GM12878 (cell line): ENCODE data around the gene IRF4. TPM values are rescaled to one million over a fixed set of nuclear protein-coding genes. Genes with fewer than 3 reads are reported as not detected.

ENCODE experiments used
- ATAC-seq: fragments of 200-7000 bp; cut with Tn5 transposase; 3 replicates; pipeline ENCODE4 v1.9.1; 2020; ENCODE audit warnings: mild to moderate bottlenecking, moderate library complexity
- BruUV-seq: library from RNA; stranded (reverse); fragments of 400-500 nt; replicated peaks from 2 replicates; lab custom pipeline; 2021; lab: Mats Ljungman, UMichigan
- CTCF ChIA-PET: fragments of 300-600 bp; sonication (Branson Sonifier 250); formaldehyde crosslinking; extraction: SDS; loops from one replicate; lab custom pipeline; 2021; ENCODE audit warnings: inconsistent platforms; lab: Yijun Ruan, JAX
- POLR2A ChIA-PET: fragments of 350-600 bp; formaldehyde crosslinking; extraction: SDS; loops from one replicate; lab custom pipeline; 2021; ENCODE audit warnings: inconsistent platforms; lab: Charles Lee
- RAD21 ChIA-PET: fragments of 300-600 bp; sonication (Branson Sonifier 250); formaldehyde crosslinking; loops from one replicate; lab custom pipeline; 2023; ENCODE audit warnings: antibody characterized with exemption; ENCODE audit not compliant: unreplicated experiment; lab: Charles Lee
- SMC1A ChIA-PET: fragments of 300-600 bp; sonication (Branson Sonifier 250); formaldehyde crosslinking; loops from one replicate; lab custom pipeline; 2023; ENCODE audit not compliant: unreplicated experiment, uncharacterized antibody; lab: Charles Lee
- DNase-seq: peaks from one replicate; pipeline ENCODE4 v3.0.0-alpha.2; 2011; ENCODE audit warnings: low read depth, low spot score
- FAIRE-seq: peaks from 3 replicates; lab custom pipeline; 2011; peaks lifted over from hg19 to GRCh38; lab: Jason Lieb, UNC
- H2AFZ ChIP-seq: 2 replicates; pipeline ENCODE4 v1.6.0; 2011; ENCODE audit warnings: low read depth, low read length, control low read depth; ENCODE audit not compliant: control insufficient read depth
- H3K27ac ChIP-seq: 2 replicates; pipeline ENCODE4 v1.5.1; 2011; ENCODE audit warnings: control low read depth; ENCODE audit not compliant: control insufficient read depth, insufficient read depth
- H3K27me3 ChIP-seq, 2 experiments: replicated peaks in 1 of 2; 2 replicates each; pipeline versions ENCODE4 v1.6.0 to v1.6.1; 2011; ENCODE audit warnings: low read length in 1 of 2; ENCODE audit not compliant: control insufficient read depth in 2 of 2, insufficient read depth in 2 of 2
- H3K36me3 ChIP-seq, 2 experiments: 2 replicates each; pipeline ENCODE4 v1.5.1; 2011; ENCODE audit warnings: low read length in 1 of 2; ENCODE audit not compliant: control insufficient read depth in 2 of 2, insufficient read depth in 2 of 2
- H3K4me1 ChIP-seq: 2 replicates; pipeline ENCODE4 v1.6.1; 2011; ENCODE audit warnings: mild to moderate bottlenecking, low read length, moderate library complexity, mixed read lengths; ENCODE audit not compliant: control insufficient read depth, insufficient read depth
- H3K4me2 ChIP-seq: 2 replicates; pipeline ENCODE4 v1.6.0; 2011; ENCODE audit warnings: control low read depth; ENCODE audit not compliant: control insufficient read depth, insufficient read depth
- H3K4me3 ChIP-seq: fragments of 200-600 bp; sonication (generic); 2 replicates; pipeline ENCODE4 v1.5.1; 2016
- H3K79me2 ChIP-seq: 2 replicates; pipeline ENCODE4 v1.6.0; 2011; ENCODE audit warnings: low read length; ENCODE audit not compliant: control insufficient read depth, insufficient read depth
- H3K9ac ChIP-seq: 2 replicates; pipeline ENCODE4 v1.8.0; 2011; ENCODE audit warnings: low read length, control low read depth, mixed read lengths; ENCODE audit not compliant: control insufficient read depth, insufficient read depth
- H3K9me3 ChIP-seq: replicated peaks from 3 replicates; pipeline ENCODE4 v1.5.1; 2011; ENCODE audit warnings: mild to moderate bottlenecking, low read length; ENCODE audit not compliant: control insufficient read depth, insufficient read depth
- H4K20me1 ChIP-seq: 2 replicates; pipeline ENCODE4 v1.6.0; 2011; ENCODE audit not compliant: control insufficient read depth, insufficient read depth
- BCL11A ChIP-seq: IDR thresholded peaks from 2 replicates; pipeline ENCODE4 v1.6.1; 2011; ENCODE audit warnings: low read depth, low read length
- BMI1 ChIP-seq: fragments of 450-650 bp; IDR thresholded peaks from 2 replicates; pipeline ENCODE4 v1.6.1; 2016; ENCODE audit warnings: mild to moderate bottlenecking, moderate library complexity, borderline replicate concordance
- BRCA1 ChIP-seq: IDR thresholded peaks from 2 replicates; pipeline ENCODE4 v1.6.1; 2011; ENCODE audit warnings: low read depth, low read length, improper control_type of control experiment
- DPF2 ChIP-seq: fragments of 450-650 bp; IDR thresholded peaks from 2 replicates; pipeline ENCODE4 v1.6.1; 2017; ENCODE audit warnings: mild to moderate bottlenecking
- EP300 ChIP-seq, 2 experiments: fragments of 150-350 bp in 1 of 2; IDR thresholded peaks; 2 replicates each; pipeline ENCODE4 v1.6.1; 2011 to 2012; ENCODE audit warnings: low read depth in 2 of 2, low read length in 2 of 2, borderline replicate concordance in 1 of 2, improper control_type of control experiment in 1 of 2, inconsistent platforms in 1 of 2; ENCODE audit not compliant: control insufficient read depth in 1 of 2
- EZH2 ChIP-seq: IDR thresholded peaks from 2 replicates; pipeline ENCODE4 v1.6.1; 2012; ENCODE audit warnings: low read depth, mild to moderate bottlenecking, control low read depth, inconsistent platforms, low read length, borderline replicate concordance; ENCODE audit not compliant: control insufficient read depth
- IKZF1 ChIP-seq: fragments of 450-650 bp; conservative IDR thresholded peaks from 2 replicates; pipeline ENCODE4 v1.6.1; 2017; ENCODE audit warnings: antibody characterized with exemption, mild to moderate bottlenecking
- MTA2 ChIP-seq: fragments of 450-650 bp; IDR thresholded peaks from 2 replicates; pipeline ENCODE4 v1.6.1; 2016; ENCODE audit warnings: low read depth, mild to moderate bottlenecking, moderate library complexity
- NFIC ChIP-seq: IDR thresholded peaks from 2 replicates; pipeline ENCODE4 v1.6.1; 2012; ENCODE audit warnings: low read depth, mild to moderate bottlenecking, inconsistent platforms, low read length, moderate library complexity
- NFYB ChIP-seq: IDR thresholded peaks from 2 replicates; pipeline ENCODE4 v1.6.1; 2011; ENCODE audit warnings: low read depth, mild to moderate bottlenecking, low read length, improper control_type of control experiment, moderate library complexity; ENCODE audit not compliant: insufficient read depth
- PAX8 ChIP-seq: fragments of 450-650 bp; IDR thresholded peaks from 2 replicates; pipeline ENCODE4 v1.6.1; 2017; ENCODE audit warnings: mild to moderate bottlenecking, moderate library complexity
- PML ChIP-seq: IDR thresholded peaks from 2 replicates; pipeline ENCODE4 v1.6.1; 2012; ENCODE audit warnings: low read length, inconsistent platforms
- POU2F2 ChIP-seq: IDR thresholded peaks from 3 replicates; pipeline ENCODE4 v1.6.1; 2011; ENCODE audit warnings: low read depth, mild to moderate bottlenecking, low read length, borderline replicate concordance
- RAD51 ChIP-seq: fragments of 450-650 bp; IDR thresholded peaks from 2 replicates; pipeline ENCODE4 v1.6.1; 2016; ENCODE audit warnings: moderate library complexity, mild to moderate bottlenecking, inconsistent platforms
- RBBP5 ChIP-seq: fragments of 200-600 bp; sonication (generic); conservative IDR thresholded peaks from 2 replicates; pipeline ENCODE4 v1.6.1; 2016
- RFX5 ChIP-seq: IDR thresholded peaks from 2 replicates; pipeline ENCODE4 v1.6.1; 2011; ENCODE audit warnings: low read depth, low read length, improper control_type of control experiment
- WRNIP1 ChIP-seq: IDR thresholded peaks from 2 replicates; pipeline ENCODE4 v1.6.1; 2011; ENCODE audit warnings: low read depth, low read length, improper control_type of control experiment, borderline replicate concordance
- WGBS: methylation state at CpG from one replicate; pipeline ENCODE4 v1.1.6; 2016; ENCODE audit warnings: low lambda C conversion rate; ENCODE audit not compliant: insufficient replicate concordance, insufficient coverage; ENCODE audit errors: missing lambda C conversion rate; 5-methylcytosine and 5-hydroxymethylcytosine counted together
- in situ Hi-C: fragments of 300-500 bp; cut with MboI; formaldehyde crosslinking; loops from 9 replicates; pipeline ENCODE4 v1.14.3; 2018; ENCODE audit warnings: mixed read lengths
- intact Hi-C: fragments of 100-400 bp; cut with micrococcal nuclease; formaldehyde crosslinking; loops from one replicate; pipeline ENCODE4 v1.14.2; 2022; ENCODE audit not compliant: unreplicated experiment
- polyA plus RNA-seq, 11 experiments: library from polyadenylated mRNA; depleted of rRNA in 4 of 11; unstranded in 6 of 11; stranded (reverse) in 5 of 11; fragments of >200 nt; fragmentation: Nextera tagmentation in 4 of 11; fragmentation: Illumina TruSeq in 1 of 11; extraction: Ambion mirVana in 4 of 11; extraction: Trizol in 1 of 11; gene quantifications; 1 replicate in 1 of 11; 2 replicates in 10 of 11; pipeline versions ENCODE4 v1.2.1 to v1.2.3, GENCODE V29; 2011 to 2016; ENCODE audit warnings: inconsistent platforms in 2 of 11, missing spikeins in 2 of 11, low read depth in 1 of 11
- total RNA-seq, 4 experiments: library from RNA; depleted of rRNA in 3 of 4; stranded (reverse); fragments of >200 nt in 3 of 4; fragmentation: Illumina TruSeq in 1 of 4; extraction: Trizol in 1 of 4; gene quantifications; 2 replicates each; pipeline versions ENCODE4 v1.2.1 to v1.2.3, GENCODE V29; 2013 to 2021
- TF ChIP-seq, protein P1 (sequence below): fragments of 150-350 bp; IDR thresholded peaks from 2 replicates; pipeline ENCODE4 v1.6.1; 2014; ENCODE audit warnings: mild to moderate bottlenecking, low read depth, low read length
- TF ChIP-seq, protein P2 (sequence below): IDR thresholded peaks from 2 replicates; pipeline ENCODE4 v1.6.1; 2012; ENCODE audit warnings: low read length, inconsistent platforms
- TF ChIP-seq, protein P3 (sequence below): fragments of 450-650 bp; IDR thresholded peaks from 2 replicates; pipeline ENCODE4 v1.6.1; 2018; ENCODE audit warnings: mild to moderate bottlenecking, low read depth, moderate library complexity; ENCODE audit not compliant: partially characterized antibody

The IRF4 gene
- total and polyA plus RNA-seq, 10 of the 15 experiments (the other 5 are each of a cell fraction or from before 2014, with no cell fraction given), result 50.0 to 495 (median 257) TPM

DNA sequence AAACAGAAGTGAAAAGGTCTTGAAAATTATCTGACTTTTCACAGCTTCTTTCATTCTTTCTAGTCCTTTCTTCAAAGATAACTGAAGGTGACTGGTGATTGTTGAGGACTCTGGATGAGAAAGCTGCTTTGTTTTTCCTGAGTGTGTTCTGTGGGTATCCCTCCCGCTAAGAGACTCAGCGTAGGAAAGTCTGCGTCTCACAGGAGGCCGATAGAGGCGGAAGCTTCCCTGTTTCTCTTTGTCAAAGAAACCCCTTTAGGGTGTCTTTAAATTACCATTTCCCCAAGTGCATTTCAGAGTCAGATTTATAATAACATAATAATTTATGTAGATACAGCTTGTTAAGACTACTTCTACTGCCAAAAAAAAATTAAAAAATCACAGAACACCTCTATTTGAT is 31.2 kb upstream of the IRF4 start:
- SMC1A ChIA-PET, result interaction anchor here (0.7 to 9.6 kb wide), 15 partner anchors 9 to 133 kb away, joined by 3 to 230 read pairs (median 4); no protein-coding TSS in a partner anchor
- ATAC-seq, result no peak
- Histone ChIP-seq H3K9ac (no peak overlapping the region), H3K79me2 (no peaks in the 10 kb centered on the region), H3K36me3 (no peaks in the 10 kb centered on the region; a peak in 1 of 4 replicates), H3K27me3 (no peaks in the 10 kb centered on the region), H3K9me3 (no peaks in the 10 kb centered on the region; the same call in 2 of the 3 replicates), H4K20me1 (no peaks in the 10 kb centered on the region), H3K4me2 (no peak overlapping the region), H2AFZ (no peak overlapping the region), H3K4me3 (no peak overlapping the region), H3K4me1 (peaks cover 54% of the 10 kb centered on the region), H3K27ac (no peak overlapping the region; the same call in 1 of the 2 replicates)
- BruUV-seq, result no TSS peak
- intact Hi-C loops (no loop called here), in situ Hi-C loops (no loop called here)
- WGBS, result 81% methylated on average over 5 of the region's 5 CpGs
- CTCF ChIA-PET, result interaction anchor here (0.7 to 4.8 kb wide), 13 partner anchors 9 to 171 kb away, joined by 3 to 34 read pairs (median 4); no protein-coding TSS in a partner anchor
- RAD21 ChIA-PET, result interaction anchor here (0.7 to 8.0 kb wide), 10 partner anchors 10 to 170 kb away, joined by 3 to 73 read pairs (median 8); no protein-coding TSS in a partner anchor
- no peak for DNase-seq
- FAIRE-seq, result no peak
- POLR2A ChIA-PET, result interaction anchor here (0.7 to 2.0 kb wide), 7 partner anchors 8 to 37 kb away, joined by 3 to 10 read pairs (median 3); partner anchors contain the start of gene IRF4
- TF ChIP-seq, protein P1, sequence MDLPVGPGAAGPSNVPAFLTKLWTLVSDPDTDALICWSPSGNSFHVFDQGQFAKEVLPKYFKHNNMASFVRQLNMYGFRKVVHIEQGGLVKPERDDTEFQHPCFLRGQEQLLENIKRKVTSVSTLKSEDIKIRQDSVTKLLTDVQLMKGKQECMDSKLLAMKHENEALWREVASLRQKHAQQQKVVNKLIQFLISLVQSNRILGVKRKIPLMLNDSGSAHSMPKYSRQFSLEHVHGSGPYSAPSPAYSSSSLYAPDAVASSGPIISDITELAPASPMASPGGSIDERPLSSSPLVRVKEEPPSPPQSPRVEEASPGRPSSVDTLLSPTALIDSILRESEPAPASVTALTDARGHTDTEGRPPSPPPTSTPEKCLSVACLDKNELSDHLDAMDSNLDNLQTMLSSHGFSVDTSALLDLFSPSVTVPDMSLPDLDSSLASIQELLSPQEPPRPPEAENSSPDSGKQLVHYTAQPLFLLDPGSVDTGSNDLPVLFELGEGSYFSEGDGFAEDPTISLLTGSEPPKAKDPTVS, result no peak
- TF ChIP-seq RAD51 (no peak), IKZF1 (no peak), WRNIP1 (no peak), MTA2 (no peak), EP300 (IDR thresholded peaks at IDR 0.05; ENCODE audit: borderline replicate concordance in 1 of 2, control insufficient read depth in 1 of 2, low read depth in 2 of 2, low read length in 2 of 2) (no peak), PAX8 (no peak), RBBP5 (no peak), BMI1 (no peak), BCL11A (no peak), RFX5 (no peak), BRCA1 (no peak), POU2F2 (no peak), NFYB (no peak), EZH2 (no peak), PML (no peak), DPF2 (no peak), NFIC (no peak)
- TF ChIP-seq, protein P2, sequence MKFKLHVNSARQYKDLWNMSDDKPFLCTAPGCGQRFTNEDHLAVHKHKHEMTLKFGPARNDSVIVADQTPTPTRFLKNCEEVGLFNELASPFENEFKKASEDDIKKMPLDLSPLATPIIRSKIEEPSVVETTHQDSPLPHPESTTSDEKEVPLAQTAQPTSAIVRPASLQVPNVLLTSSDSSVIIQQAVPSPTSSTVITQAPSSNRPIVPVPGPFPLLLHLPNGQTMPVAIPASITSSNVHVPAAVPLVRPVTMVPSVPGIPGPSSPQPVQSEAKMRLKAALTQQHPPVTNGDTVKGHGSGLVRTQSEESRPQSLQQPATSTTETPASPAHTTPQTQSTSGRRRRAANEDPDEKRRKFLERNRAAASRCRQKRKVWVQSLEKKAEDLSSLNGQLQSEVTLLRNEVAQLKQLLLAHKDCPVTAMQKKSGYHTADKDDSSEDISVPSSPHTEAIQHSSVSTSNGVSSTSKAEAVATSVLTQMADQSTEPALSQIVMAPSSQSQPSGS, result no peak
- TF ChIP-seq, protein P3, sequence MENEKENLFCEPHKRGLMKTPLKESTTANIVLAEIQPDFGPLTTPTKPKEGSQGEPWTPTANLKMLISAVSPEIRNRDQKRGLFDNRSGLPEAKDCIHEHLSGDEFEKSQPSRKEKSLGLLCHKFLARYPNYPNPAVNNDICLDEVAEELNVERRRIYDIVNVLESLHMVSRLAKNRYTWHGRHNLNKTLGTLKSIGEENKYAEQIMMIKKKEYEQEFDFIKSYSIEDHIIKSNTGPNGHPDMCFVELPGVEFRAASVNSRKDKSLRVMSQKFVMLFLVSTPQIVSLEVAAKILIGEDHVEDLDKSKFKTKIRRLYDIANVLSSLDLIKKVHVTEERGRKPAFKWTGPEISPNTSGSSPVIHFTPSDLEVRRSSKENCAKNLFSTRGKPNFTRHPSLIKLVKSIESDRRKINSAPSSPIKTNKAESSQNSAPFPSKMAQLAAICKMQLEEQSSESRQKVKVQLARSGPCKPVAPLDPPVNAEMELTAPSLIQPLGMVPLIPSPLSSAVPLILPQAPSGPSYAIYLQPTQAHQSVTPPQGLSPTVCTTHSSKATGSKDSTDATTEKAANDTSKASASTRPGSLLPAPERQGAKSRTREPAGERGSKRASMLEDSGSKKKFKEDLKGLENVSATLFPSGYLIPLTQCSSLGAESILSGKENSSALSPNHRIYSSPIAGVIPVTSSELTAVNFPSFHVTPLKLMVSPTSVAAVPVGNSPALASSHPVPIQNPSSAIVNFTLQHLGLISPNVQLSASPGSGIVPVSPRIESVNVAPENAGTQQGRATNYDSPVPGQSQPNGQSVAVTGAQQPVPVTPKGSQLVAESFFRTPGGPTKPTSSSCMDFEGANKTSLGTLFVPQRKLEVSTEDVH, result no peak
